DMS53 treated with DMSO at 0.1 percent for 48 hours (cell line): ENCODE measurements around the gene SESN1.
"Not testable (repeated sequence)": the region's sequence is repeated elsewhere in the genome, so short reads cannot be mapped to it uniquely, and the experiment has no call there.

Experiments
- DNase-seq: peaks from one replicate; lab custom pipeline; 2025; ENCODE audit not compliant: unreplicated experiment; lab: John Stamatoyannopoulos, UW

Gene SESN1

DNA sequence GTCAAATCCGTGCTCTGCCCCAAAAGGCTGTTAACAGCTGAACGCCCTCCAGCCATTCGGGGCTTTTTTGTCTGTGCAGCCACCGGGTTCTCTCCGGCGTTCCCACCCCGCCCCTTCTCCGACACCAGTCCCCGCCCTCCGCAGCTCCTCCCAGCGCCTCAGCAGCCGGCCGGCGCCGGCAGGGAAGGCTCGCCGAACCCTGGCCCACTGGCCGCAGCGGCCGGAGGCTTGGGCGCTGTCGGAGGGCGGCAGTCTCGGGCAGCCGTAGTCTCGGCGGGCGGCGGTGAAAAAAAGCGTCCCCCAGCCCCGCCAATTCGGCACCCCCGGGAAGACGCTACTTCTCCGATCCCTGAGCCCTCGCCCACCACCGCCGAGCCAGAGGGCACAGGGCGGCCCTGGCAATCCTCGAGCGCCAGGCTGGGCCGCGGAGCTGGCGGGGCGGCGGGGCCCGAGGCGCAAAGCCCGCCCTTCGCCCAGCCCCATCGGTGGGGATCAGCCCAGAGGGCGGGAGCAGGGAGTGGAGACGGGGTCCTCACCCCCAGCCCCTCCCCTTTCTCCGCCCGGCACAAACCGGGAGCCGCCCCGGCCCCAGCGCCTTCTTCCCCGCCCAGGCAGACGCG lies at the start of gene SESN1:
SESN1 (minus strand) TSS at position 431 of the 620 bp plus-strand sequence. CDS start 773 bp downstream, outside the sequence.
- peak; percentile 52 for DNase-seq

DNA sequence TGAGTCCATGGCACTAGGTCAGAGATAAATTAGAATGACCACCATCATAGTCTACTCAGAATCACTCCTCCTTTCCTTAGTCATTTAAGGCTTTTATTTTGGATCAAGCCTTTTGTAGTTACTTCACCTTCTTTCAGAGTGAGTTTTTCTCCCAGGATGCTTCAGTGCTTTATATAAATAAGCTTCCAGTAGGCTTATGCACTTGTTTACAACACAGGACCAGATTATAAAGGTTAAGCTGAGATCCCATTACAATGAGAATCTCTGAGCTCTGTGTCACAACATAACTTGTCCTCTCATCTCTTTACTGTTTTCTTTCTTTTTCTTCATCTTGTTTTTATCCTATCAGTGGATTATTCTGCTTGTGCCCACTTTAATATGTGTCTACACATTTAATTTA lies 48.5 kb upstream of the SESN1 start:
- DNase-seq = no peak

DNA sequence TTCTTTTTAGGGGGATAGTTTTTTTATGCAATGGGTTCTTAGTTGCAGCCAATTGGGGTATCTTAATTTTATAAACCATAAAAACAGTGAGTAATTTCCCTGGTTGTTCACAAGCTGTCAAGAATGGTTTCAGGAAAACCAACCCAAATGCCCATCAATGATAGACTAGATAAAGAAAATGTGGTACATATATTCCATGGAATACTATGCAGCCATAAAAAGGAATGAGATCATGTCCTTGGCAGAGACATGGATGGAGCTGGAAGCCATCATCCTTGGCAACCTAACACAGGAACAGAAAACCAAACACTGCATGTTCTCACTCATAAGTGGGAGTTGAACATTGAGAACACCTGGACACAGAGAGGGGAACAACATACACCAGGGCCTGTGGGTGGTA lies 47.4 kb upstream of the SESN1 start:
- not testable (repeated sequence) for DNase-seq

DNA sequence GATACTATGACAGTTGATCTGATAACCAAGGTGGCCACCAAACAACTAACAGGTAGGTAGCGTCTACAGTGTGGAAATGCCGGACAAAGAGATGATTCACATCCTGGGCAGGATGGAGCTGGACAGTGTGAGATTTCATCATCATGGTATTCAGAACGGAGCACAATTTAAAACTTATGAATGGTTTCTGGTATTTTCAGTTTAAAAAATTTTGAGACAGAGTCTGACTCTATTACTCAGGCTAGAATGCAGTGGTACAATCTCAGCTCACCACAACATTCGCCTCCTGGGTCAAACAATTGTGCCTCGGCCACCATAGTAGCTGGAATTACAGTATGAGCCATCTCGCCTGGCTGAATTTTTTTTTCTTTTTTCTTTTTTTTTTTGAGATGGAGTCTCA lies 44.5 kb upstream of the SESN1 start:
- no peak for DNase-seq

DNA sequence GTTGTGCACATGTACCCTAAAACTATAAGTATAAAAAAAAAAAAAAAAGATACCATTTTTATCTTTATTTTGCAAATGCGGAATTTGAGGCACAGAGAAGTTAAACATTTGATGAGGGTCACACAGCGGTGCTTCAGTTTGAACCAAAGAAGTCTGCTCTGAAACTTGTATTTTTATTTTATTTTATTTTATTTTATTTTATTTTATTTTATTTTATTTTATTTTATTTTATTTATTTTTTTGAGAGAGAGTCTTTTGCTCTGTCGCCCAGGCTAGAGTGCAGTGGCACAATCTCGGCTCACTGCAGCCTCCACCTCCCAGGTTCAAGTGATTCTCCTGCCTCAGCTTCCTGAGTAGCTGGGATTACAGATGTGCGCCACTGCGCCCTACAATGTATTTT lies 41.9 kb upstream of the SESN1 start:
- DNase-seq = not testable (repeated sequence)

DNA sequence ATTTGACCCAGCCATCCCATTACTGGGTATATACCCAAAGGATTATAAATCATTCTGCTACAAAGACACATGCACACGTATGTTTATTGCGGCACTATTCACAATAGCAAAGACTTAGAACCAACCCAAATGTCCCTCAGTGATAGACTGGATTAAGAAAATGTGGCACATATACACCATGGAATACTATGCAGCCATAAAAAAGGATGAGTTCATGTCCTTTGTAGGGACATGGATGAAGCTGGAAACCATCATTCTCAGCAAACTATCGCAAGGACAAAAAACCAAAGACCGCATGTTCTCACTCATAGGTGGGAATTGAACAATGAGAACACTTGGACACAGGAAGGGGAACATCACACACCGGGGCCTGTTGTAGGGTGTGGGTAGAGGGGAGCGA lies 41.4 kb upstream of the SESN1 start:
- DNase-seq = not testable (repeated sequence)

DNA sequence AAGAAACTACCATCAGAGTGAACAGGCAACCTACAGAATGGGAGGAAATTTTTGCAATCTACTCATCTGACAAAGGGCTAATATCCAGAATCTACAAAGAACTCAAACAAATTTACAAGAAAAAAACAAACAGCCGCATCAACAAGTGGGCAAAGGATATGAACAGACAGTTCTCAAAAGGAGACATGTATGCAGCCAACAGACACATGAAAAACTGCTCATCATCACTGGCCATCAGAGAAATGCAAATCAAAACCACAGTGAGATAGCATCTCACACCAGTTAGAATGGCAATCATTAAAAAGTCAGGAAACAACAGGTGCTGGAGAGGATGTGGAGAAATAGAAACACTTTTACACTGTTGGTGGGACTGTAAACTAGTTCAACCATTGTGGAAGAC lies 41.0 kb upstream of the SESN1 start:
- DNase-seq = not testable (repeated sequence)

DNA sequence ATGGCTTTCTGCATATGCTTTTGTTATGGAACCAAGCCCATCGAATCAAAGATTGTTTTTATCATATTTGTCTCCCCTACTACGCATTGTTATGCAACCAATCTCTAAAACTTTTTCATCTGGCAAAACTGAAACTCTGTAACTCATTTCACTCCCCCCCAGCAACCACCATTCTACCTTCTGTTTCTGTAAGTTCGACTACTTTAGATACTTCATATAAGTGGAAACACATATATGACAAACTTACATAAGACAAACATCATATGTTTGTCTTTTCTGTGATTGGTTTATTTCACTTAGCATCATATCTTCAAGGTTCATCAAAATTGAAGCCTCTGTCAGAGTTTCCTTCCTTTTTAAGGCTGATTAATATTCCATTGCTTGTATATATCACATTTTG lies 35.4 kb upstream of the SESN1 start:
- no peak for DNase-seq

DNA sequence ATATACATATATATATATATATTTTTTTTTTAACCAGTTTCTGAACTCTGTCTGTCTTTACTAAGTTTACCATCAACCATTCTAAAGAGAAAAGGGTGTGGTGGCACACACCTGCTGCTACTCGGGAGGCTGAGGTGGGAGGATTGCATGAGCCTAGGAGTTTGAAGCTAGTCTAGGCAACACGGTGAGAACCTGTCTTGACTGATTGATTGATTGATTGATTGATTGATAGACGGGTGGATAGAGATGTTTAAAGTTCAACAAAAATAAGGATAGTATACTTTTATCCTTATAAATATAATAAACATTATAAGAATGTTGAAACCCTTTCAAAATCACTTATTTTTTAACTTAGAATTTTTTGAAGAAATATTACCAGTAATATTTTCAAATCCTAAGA lies 30.9 kb upstream of the SESN1 start:
- no peak for DNase-seq

DNA sequence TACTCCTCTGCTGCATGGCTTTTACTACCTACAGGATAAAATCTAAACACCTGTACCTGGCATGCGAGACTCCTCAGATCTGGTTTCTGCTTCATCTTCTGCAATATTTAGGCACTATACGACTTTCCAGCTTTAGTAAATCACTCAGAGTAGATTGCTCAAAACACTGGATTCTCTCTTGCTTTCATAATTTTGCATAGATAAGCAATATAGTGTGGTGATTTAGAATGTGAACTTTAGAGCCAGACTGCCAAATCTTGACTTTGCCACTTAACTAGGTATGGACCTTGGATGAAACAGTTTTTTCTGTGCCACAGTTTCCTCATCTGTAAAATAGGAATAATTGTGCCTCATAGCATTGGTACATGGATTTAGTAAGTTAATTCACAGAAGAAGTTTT lies 29.6 kb upstream of the SESN1 start:
- no peak for DNase-seq

DNA sequence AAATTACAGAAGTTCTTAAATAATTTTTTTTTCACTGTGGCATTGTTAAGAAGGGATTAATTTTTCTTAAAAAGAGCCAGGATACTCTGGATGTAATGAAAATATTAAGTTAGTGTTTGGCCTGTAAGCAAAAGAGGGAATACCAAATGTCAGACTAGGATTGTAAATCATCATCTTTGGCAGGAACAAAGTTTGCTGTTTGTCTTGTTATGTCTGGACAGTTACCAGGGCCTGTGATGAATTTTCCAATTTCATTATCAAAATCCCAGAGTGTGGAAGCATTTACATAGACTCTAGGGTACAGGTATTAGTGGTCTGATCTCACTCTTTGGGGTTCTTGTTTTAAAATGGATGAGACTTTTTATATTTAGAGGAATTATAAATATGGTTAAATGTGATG lies 26.8 kb upstream of the SESN1 start:
- DNase-seq = no peak

DNA sequence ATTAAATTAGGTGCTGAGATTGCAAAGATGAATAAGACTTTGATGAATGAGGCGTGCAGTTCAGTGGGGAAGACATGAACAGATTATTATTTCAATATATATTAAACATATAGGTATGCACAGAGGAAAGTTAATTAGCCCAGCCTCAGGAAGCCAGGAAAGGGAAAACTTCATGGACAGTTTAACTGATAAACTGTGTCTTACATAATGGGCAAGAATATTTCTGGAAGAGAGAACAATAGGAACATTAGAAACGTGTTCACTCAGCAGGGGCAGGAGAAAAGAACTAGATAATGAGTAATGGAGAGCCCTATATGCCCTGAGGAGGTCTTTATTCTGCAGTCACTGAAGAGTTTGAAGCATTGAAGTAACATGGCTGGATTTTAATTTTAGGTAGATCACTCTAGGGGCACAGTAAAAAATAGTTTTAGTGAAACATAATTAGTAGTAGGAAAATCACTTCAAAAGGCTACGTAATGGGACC lies 24.3 kb upstream of the SESN1 start:
- no peak for DNase-seq

DNA sequence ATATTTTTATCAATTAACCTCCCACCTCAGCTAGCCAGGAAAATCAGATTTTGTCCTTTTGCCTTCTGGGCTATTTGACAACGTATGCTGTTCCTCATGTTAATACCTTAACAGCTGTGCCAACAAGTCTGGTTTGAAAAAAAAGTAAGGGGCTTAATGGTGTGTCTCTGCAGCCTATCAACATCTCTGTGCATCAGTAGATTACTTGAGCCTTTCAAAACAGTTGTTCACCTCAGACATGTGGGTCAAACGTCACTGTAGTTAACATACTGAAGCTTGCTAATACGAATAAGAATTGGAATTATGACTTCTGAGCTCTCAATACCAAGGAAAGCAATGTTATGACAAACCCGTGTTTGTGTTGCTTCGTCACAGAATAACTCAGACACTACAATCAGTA lies 23.7 kb upstream of the SESN1 start:
- no peak for DNase-seq

DNA sequence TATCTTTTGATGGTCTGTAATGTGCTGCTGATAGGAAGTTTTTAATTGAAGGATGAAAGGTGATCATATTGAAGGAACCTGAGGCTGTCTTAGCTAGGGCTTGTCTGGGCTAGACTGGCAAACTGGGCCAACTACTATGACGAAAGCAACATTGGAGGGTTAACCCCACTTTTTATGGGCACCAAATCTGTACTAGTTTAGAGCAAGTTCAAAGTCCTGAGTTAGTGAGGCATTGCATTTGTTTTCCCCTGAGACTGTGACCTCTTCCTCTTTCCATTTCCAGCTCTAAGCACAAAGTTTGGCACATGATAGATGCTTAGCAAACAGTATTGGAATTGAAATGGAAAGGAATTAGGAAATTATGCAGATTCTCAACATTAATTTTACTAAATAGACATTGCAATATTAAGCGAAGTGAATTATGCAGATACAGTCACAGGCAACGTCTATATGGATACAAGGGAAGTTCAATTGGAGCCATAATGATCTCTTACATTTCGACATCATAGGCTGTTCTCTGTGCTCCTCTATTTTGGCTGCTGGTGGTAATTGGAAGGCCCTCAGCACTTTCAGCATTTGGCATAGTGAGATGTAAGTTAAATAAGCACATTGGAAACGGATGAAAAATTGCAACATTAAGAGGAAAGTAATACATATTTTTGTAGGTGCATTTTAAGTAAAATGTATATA lies 22.8 kb upstream of the SESN1 start:
- DNase-seq = no peak

DNA sequence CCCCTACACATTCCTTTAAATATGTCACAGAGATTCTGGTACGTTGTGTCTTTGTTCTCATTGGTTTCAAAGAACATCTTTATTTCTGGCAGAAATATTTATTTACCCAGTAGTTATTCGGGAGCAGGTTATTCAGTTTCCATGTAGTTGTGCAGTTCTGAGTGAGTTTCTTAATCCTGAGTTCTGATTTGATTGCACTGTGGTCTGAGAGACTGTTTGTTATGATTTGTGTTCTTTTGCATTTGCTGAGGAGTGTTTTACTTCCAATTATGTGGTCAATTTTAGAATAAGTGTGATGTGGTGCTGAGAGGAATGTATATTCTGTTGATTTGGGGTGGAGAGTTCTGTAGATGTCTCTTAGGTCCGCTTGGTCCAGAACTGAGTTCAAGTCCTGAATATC lies 18.0 kb upstream of the SESN1 start:
- not testable (repeated sequence) for DNase-seq

DNA sequence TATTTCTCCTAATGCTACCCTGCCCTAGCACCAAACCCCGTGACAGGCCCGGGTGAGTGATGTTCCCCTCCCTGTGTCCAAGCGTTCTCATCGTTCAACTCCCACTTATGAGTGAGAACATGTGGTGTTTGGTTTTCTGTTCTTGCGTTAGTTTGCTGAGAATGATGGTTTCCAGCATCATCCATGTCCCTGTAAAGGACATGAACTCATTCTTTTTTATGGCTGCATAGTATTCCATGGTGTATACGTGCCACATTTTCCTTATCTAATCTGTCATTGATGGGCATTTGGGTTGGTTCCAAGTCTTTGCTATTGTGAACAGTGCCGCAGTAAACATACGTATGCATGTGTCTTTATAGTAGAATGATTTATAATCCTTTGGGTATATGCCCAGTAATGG lies 15.0 kb upstream of the SESN1 start:
- not testable (repeated sequence) for DNase-seq

DNA sequence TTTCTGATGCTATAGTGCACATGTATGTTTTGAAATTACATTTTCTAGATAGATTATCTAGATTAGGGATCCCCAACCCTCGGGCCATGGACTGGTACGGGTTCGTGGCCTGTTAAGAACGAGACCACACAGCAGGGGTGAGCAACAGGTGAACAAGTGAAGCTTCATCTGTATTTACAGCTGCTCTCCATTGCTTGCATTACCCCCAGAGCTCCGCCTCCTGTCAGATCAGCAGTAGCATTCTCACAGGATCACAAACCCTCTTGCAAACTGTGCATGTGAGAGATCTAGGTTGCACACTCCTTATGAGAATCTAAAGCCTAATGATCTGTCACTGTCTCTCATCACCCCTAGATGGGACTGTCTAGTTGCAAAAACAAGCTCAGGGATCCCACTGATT lies 11.0 kb upstream of the SESN1 start:
- DNase-seq = no peak

DNA sequence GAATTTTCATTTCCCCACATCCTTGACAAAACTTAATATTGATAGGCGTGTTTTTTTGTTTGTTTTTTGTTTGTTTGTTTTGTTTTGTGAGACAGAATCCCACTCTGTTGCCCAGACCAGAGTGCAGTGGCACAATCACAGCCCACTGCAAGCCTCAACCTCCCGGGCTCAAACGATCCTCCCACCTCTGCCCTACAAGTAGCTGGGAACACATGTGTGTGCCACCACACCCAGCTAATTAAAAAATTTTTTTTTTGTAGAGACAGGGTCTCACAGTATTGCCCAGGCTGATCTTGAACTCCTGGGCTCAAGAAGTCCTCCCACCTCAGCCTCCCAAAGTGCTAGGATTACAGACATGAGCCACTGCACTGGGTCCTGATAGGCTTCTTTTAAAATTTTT lies 9.9 kb upstream of the SESN1 start:
- DNase-seq = no peak

DNA sequence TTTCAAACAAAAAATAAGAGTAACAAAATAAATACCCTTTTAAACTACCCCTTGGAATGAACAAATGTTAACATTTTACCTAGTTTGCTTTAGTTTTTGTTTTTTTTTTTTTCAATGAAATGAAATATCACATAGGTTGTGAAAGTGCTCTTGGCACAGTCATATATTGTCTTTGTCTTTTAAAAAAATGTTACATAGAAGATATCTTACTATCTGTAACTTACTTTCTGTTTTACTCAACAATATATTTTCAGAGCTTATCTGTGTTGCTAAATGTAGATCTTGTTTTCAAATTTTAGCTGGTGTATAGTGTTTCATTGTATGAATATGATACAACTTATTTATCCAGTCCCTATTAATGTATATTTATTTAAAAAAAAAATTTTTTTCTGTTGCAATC lies 9.3 kb upstream of the SESN1 start:
- no peak for DNase-seq

DNA sequence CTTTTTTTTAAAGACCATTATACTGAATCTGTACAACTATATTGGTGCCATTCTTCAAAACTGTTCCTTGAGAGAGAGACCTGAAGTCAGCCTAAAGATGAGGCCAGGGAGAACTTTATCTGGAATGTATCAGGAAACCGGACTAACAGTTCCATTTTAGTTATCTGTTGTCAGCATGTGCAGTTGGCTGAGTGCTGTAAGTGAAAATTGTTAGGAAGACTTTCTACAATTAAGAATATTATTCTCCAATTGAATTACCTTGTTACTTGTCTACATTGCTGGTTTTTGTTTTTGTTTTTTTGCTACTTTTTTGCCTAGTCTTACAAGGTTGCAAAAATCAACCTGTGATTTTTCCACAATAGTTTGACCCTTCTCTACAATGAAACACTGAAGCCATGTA lies 8.1 kb upstream of the SESN1 start:
- DNase-seq = no peak

DNA sequence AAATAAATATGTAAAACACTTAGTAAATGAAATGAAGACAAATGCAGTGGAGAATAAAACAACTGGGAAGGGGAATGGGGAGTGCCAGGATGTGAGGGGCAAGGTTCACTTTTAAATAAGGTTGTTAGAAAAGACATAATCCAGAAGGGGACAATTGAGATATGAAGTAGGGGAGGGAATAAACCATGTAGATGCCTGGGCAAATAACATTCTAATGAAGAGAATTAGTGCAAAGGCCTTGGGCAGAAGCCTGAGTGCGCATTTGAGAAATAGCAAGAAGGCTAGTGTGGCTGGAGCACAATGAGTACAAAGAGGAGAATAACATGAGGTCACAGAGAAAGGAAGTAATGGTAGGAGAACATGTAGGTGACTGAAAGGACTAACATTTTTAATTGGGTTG lies 3.0 kb upstream of the SESN1 start:
- DNase-seq = no peak

DNA sequence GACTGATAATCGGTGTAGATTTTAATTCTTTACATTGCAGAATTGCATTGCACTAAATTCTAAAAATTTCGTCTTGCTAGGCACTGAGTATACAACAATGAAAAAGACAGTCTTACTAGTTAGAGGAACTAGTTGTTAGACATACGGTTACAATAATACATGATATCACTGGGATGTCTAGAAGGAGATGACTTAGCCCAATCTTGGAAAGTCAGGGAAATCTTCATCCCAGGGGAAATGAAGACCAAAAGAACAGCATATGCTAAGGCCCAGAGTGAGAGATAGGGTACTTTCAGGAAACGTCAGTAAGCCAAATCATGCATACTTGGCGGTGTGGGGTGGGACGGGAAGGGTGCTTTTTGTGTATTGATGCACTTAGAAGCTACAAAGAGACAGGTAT lies 1.6 kb upstream of the SESN1 start:
- no peak for DNase-seq

DNA sequence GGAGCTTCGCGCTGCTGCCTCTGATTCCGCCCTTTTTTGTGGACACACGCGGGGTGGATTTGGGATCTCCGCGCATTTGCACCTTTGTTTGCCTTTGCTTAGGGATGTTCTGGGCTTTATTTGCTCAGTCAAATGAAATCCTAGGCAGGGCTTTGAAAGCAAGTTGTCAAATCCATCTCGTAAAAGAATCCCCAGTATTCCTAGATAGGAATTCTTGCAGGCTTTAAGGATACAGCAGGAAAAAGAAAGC lies 1.1 kb upstream of the SESN1 start:
- no peak for DNase-seq
